Esophagus squamous epithelium (tissue), 4 donors: ENCODE measurements around the gene SIX2.

Experiments
- POLR2A ChIP-seq, 4 donors: fragments of 450-650 bp; IDR thresholded peaks; one replicate each; pipeline ENCODE4 v1.6.1; 2017; ENCODE audit warnings: antibody characterized with exemption in 4 of 4, mild to moderate bottlenecking in 4 of 4, moderate library complexity in 3 of 4
- TF ChIP-seq, protein P1 (sequence below), 6 experiments: fragments of 450-650 bp in 4 of 6; fragments of 200-600 bp in 2 of 6; sonication (generic) in 2 of 6; IDR thresholded peaks; one replicate each; pipeline ENCODE4 v1.5.1; 2016 to 2019; ENCODE audit warnings: antibody characterized with exemption in 6 of 6, mild to moderate bottlenecking in 4 of 6, moderate library complexity in 4 of 6

- TF ChIP-seq, protein P1, sequence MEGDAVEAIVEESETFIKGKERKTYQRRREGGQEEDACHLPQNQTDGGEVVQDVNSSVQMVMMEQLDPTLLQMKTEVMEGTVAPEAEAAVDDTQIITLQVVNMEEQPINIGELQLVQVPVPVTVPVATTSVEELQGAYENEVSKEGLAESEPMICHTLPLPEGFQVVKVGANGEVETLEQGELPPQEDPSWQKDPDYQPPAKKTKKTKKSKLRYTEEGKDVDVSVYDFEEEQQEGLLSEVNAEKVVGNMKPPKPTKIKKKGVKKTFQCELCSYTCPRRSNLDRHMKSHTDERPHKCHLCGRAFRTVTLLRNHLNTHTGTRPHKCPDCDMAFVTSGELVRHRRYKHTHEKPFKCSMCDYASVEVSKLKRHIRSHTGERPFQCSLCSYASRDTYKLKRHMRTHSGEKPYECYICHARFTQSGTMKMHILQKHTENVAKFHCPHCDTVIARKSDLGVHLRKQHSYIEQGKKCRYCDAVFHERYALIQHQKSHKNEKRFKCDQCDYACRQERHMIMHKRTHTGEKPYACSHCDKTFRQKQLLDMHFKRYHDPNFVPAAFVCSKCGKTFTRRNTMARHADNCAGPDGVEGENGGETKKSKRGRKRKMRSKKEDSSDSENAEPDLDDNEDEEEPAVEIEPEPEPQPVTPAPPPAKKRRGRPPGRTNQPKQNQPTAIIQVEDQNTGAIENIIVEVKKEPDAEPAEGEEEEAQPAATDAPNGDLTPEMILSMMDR (IDR thresholded peaks at IDR 0.05) = no peak
- no peak for TF ChIP-seq POLR2A (IDR thresholded peaks at IDR 0.05)
Measured at GRCh38 chr2:45024097-45024496, 14.8 kb upstream of the SIX2 start.
